K562 (cell line): ENCODE measurements around the gene ERF. TPM values are rescaled to one million over a fixed set of nuclear protein-coding genes. Genes with fewer than 3 reads are reported as not detected.

Experiments
- ATAC-seq: fragments of 200-7000 bp; cut with Tn5 transposase; 3 replicates; pipeline ENCODE4 v1.9.1; 2020; ENCODE audit warnings: moderate library complexity
- BruUV-seq: library from RNA; stranded (reverse); fragments of 400-500 nt; replicated peaks from 2 replicates; lab custom pipeline; 2021; lab: Mats Ljungman, UMichigan
- CTCF ChIA-PET: fragments of 300-600 bp; formaldehyde crosslinking; extraction: SDS; loops from one replicate; lab custom pipeline; 2021; ENCODE audit warnings: low intra/inter-chr PET ratio; lab: Yijun Ruan, JAX
- POLR2A ChIA-PET: fragments of 300-600, 350-650 bp; sonication (Branson Sonifier 250); formaldehyde crosslinking; extraction: SDS; loops from one replicate; lab custom pipeline; 2021; ENCODE audit warnings: antibody characterized with exemption, inconsistent platforms; lab: Yijun Ruan, JAX
- DNase-seq, 4 experiments: peaks; one replicate each; pipeline versions ENCODE4 v3.0.0 to v3.0.0-alpha.2; 2011 to 2018; ENCODE audit warnings: low spot score in 3 of 4, mixed read lengths in 3 of 4; ENCODE audit errors: extremely low read depth in 1 of 4
- FAIRE-seq: peaks from 2 replicates; lab custom pipeline; 2011; peaks lifted over from hg19 to GRCh38; lab: Jason Lieb, UNC
- H2AFZ ChIP-seq: 2 replicates; pipeline ENCODE4 v1.6.0; 2011; ENCODE audit warnings: low read depth, low read length, control low read depth, inconsistent platforms
- H3K27ac ChIP-seq: fragments of 200-600 bp; 3 replicates; pipeline ENCODE4 v1.8.0; 2011; ENCODE audit warnings: low read depth, mild to moderate bottlenecking, control low read depth, inconsistent platforms, low read length, moderate library complexity, mixed read lengths; ENCODE audit errors: extremely low read depth
- H3K27me3 ChIP-seq, 2 experiments: fragments of 300-600 bp in 1 of 2; 2 replicates in 1 of 2; 3 replicates in 1 of 2; pipeline versions ENCODE4 v1.6.0 to v1.8.0; 2011; ENCODE audit warnings: inconsistent platforms in 2 of 2, low read length in 2 of 2, mild to moderate bottlenecking in 1 of 2, mixed read lengths in 1 of 2, moderate library complexity in 1 of 2; ENCODE audit not compliant: control insufficient read depth in 2 of 2, insufficient read depth in 2 of 2
- H3K36me3 ChIP-seq: fragments of 300-600 bp; 3 replicates; pipeline ENCODE4 v1.8.0; 2011; ENCODE audit warnings: mild to moderate bottlenecking, low read length, inconsistent platforms; ENCODE audit not compliant: control insufficient read depth, insufficient read depth
- H3K4me1 ChIP-seq, 2 experiments: fragments of 200-600 bp in 1 of 2; replicated peaks in 1 of 2; 2 replicates in 1 of 2; 3 replicates in 1 of 2; pipeline versions ENCODE4 v1.5.1 to v1.8.0; 2011; ENCODE audit warnings: inconsistent platforms in 2 of 2, low read length in 2 of 2, mild to moderate bottlenecking in 1 of 2, mixed read lengths in 1 of 2, moderate library complexity in 1 of 2; ENCODE audit not compliant: control insufficient read depth in 2 of 2, insufficient read depth in 2 of 2
- H3K4me2 ChIP-seq: 2 replicates; pipeline ENCODE4 v1.6.1; 2011; ENCODE audit warnings: low read length, control low read depth, inconsistent platforms, mixed read lengths; ENCODE audit not compliant: insufficient read depth
- H3K4me3 ChIP-seq: fragments of 200-600 bp; sonication (generic), shearing (Covaris generic); 2 replicates; pipeline ENCODE4 v1.5.1; 2016; ENCODE audit warnings: control low read depth, inconsistent platforms
- H3K79me2 ChIP-seq: fragments of 200-600 bp; 3 replicates; pipeline ENCODE4 v1.8.0; 2011; ENCODE audit warnings: low read length, inconsistent platforms; ENCODE audit not compliant: control insufficient read depth, insufficient read depth
- H3K9ac ChIP-seq, 2 experiments: 2 replicates each; pipeline versions ENCODE4 v1.6.0 to v1.6.1; 2011; ENCODE audit warnings: low read depth in 2 of 2, low read length in 2 of 2, control low read depth in 1 of 2, inconsistent platforms in 1 of 2, mild to moderate bottlenecking in 1 of 2, mixed read lengths in 1 of 2; ENCODE audit not compliant: insufficient read depth in 1 of 2
- H3K9me1 ChIP-seq: one replicate; pipeline ENCODE4 v1.6.0; 2011; ENCODE audit warnings: inconsistent platforms, mild to moderate bottlenecking, low read length, moderate library complexity; ENCODE audit not compliant: control insufficient read depth, insufficient read depth
- H3K9me3 ChIP-seq: replicated peaks from 2 replicates; pipeline ENCODE4 v1.5.1; 2011; ENCODE audit warnings: low read depth, low read length, inconsistent platforms; ENCODE audit not compliant: control insufficient read depth, insufficient read depth
- H4K20me1 ChIP-seq: replicated peaks from 2 replicates; pipeline ENCODE4 v1.6.1; 2011; ENCODE audit warnings: low read length, inconsistent platforms, mixed read lengths; ENCODE audit not compliant: control insufficient read depth, insufficient read depth
- BRD9 ChIP-seq: fragments of 450-650 bp; IDR thresholded peaks from 2 replicates; pipeline ENCODE4 v1.6.1; 2018; ENCODE audit warnings: low read depth; ENCODE audit not compliant: partially characterized antibody
- E2F5 ChIP-seq: sonication (generic); formaldehyde crosslinking; IDR thresholded peaks from 2 replicates; pipeline ENCODE4 v1.8.0; 2022; ENCODE audit warnings: mild to moderate bottlenecking, missing genetic modification reagents
- ELF2 ChIP-seq: fragments of 250-450 bp; sonication (Bioruptor Pico); IDR thresholded peaks from 2 replicates; pipeline ENCODE4 v1.5.0; 2021; ENCODE audit warnings: mild to moderate bottlenecking
- ESRRB ChIP-seq: fragments of 250-450 bp; sonication (Bioruptor Pico); IDR thresholded peaks from 2 replicates; pipeline ENCODE4 v1.5.0; 2020; ENCODE audit warnings: mild to moderate bottlenecking, moderate library complexity, borderline replicate concordance
- MLX ChIP-seq, 2 experiments: fragments of 450-650 bp in 1 of 2; sonication (generic) in 1 of 2; formaldehyde crosslinking; conservative IDR thresholded peaks; 2 replicates each; pipeline versions ENCODE4 v1.4.0 to v1.8.1; 2020 to 2022; ENCODE audit warnings: mild to moderate bottlenecking in 1 of 2, missing genetic modification reagents in 1 of 2
- MTF1 ChIP-seq: fragments of 250-450 bp; sonication (Bioruptor Pico); IDR thresholded peaks from 2 replicates; pipeline ENCODE4 v1.9.0; 2021; ENCODE audit warnings: moderate library complexity, mild to moderate bottlenecking, inconsistent platforms, borderline replicate concordance
- RFX1 ChIP-seq: fragments of 450-650 bp; IDR thresholded peaks from 2 replicates; pipeline ENCODE4 v1.6.1; 2016; ENCODE audit warnings: mild to moderate bottlenecking, moderate library complexity
- TAL1 ChIP-seq: fragments of 450-650 bp; IDR thresholded peaks from 2 replicates; pipeline ENCODE4 v1.6.1; 2016; ENCODE audit warnings: mild to moderate bottlenecking
- YBX1 ChIP-seq: fragments of 450-650 bp; IDR thresholded peaks from 2 replicates; pipeline ENCODE4 v1.7.1; 2016; ENCODE audit warnings: mild to moderate bottlenecking
- ZNF407 ChIP-seq: fragments of 450-650 bp; IDR thresholded peaks from 2 replicates; pipeline ENCODE4 v1.6.1; 2016; ENCODE audit warnings: low read depth
- ZNF551 ChIP-seq: fragments of 250-450 bp; sonication (Bioruptor Pico); IDR thresholded peaks from 2 replicates; pipeline ENCODE4 v1.5.0; 2021; ENCODE audit warnings: mild to moderate bottlenecking, moderate library complexity
- ZNF695 ChIP-seq: fragments of 450-650 bp; formaldehyde crosslinking; IDR thresholded peaks from 2 replicates; pipeline ENCODE4 v1.4.0; 2020; ENCODE audit warnings: mild to moderate bottlenecking, moderate library complexity
- WGBS: fragments of 100-300 bp; shearing (Covaris generic); methylation state at CpG from one replicate; pipeline ENCODE4 v1.1.6; 2016; ENCODE audit warnings: low coverage, mixed read lengths; ENCODE audit not compliant: insufficient coverage; ENCODE audit errors: missing lambda C conversion rate; 5-methylcytosine and 5-hydroxymethylcytosine counted together
- in situ Hi-C: fragments of 300-500 bp; cut with MboI; formaldehyde crosslinking; loops from 4 replicates; pipeline ENCODE4 v1.15.0; 2018; ENCODE audit warnings: inconsistent platforms, mixed read lengths
- intact Hi-C: fragments of 100-400 bp; cut with micrococcal nuclease; formaldehyde crosslinking; loops from 2 replicates; pipeline ENCODE4 v1.14.2; 2022
- polyA plus RNA-seq, 8 experiments: library from polyadenylated mRNA; depleted of rRNA in 4 of 8; stranded (reverse) in 5 of 8; unstranded in 3 of 8; fragments of >200 nt; fragmentation: Nextera tagmentation in 2 of 8; fragmentation: Illumina TruSeq in 1 of 8; extraction: Ambion mirVana in 2 of 8; extraction: Trizol in 1 of 8; gene quantifications; 2 replicates each; pipeline versions ENCODE4 v1.2.1 to v1.2.3, GENCODE V29; 2011 to 2014; ENCODE audit warnings: inconsistent platforms in 1 of 8, missing spikeins in 1 of 8
- total RNA-seq, 7 experiments: library from RNA; depleted of rRNA in 6 of 7; stranded (reverse); fragments of >200 nt in 6 of 7; fragmentation: Illumina TruSeq in 2 of 7; extraction: Trizol in 2 of 7; gene quantifications; 2 replicates each; pipeline versions ENCODE4 v1.2.1 to v1.2.3, GENCODE V29; 2011 to 2021; ENCODE audit warnings: low replicate concordance in 1 of 7

The ERF gene
- total and polyA plus RNA-seq, 9 of the 15 experiments (the other 6 are each of a cell fraction or from before 2014, with no cell fraction given), result 0.03 to 75.4 (median 27.0) TPM

- no peak for FAIRE-seq
- Histone ChIP-seq H4K20me1 (0 out of 2 replicates have a peak, but pooled peaks cover 3% of the 10 kb centered on the region), H3K4me3 (no peak overlapping the region)
- TF ChIP-seq MLX (CRISPR knock-in tag; conservative IDR thresholded peaks at IDR 0.05) (no peak), BRD9 (no peak), E2F5 (CRISPR knock-in tag) (no peak), RFX1 (no peak), ELF2 (CRISPR knock-in tag) (no peak), ZNF551 (no peak), ZNF695 (CRISPR knock-in tag) (no peak), ZNF407 (no peak), YBX1 (no peak), TAL1 (no peak), ESRRB (CRISPR knock-in tag) (no peak), MTF1 (CRISPR knock-in tag) (no peak)
- TF ChIP-seq, all 486 proteins: peak for 0
- no peak overlapping the region for H2AFZ ChIP-seq
- POLR2A ChIA-PET, result interaction anchor here (1.8 kb wide), 1 partner anchor 12 kb away, joined by 6 read pairs; the partner anchor contains the start of genes PAFAH1B3 and PRR19
- peaks cover 12 to 89% of the 10 kb centered on the region in 2 experiments; a peak in 4 of 5 replicates for H3K4me1 ChIP-seq
- DNase-seq (no peak), ATAC-seq (no peak)
- 86% methylated on average over 9 of the region's 13 CpGs for WGBS
- no peaks in the 10 kb centered on the region for H3K27me3 ChIP-seq
- no peak overlapping the region for H3K4me2 ChIP-seq
- BruUV-seq, result no TSS peak
- H3K9me3 ChIP-seq, result no peaks in the 10 kb centered on the region
- peaks cover 84% of the 10 kb centered on the region; the same call in 2 of the 3 replicates for H3K36me3 ChIP-seq
- peaks cover 18% of the 10 kb centered on the region for H3K79me2 ChIP-seq
- H3K27ac ChIP-seq, result no peak overlapping the region
- in situ Hi-C loops (no loop called here), intact Hi-C loops (no loop called here)
- H3K9ac ChIP-seq, result no peak overlapping the region
- CTCF ChIA-PET, result no interaction called here
- no peaks in the 10 kb centered on the region for H3K9me1 ChIP-seq
Measured at GRCh38 chr19:42290136-42290522, 35.2 kb upstream of the ERF start.
